Measurements from ENCODE around the gene ASXL1.
A peak's percentile ranks its signal among the peaks of the same experiment; 100 is the strongest.

ASXL1 gene

GRCh38 chr20:32442630-32443373, 84.7 kb downstream of the ASXL1 start:
- DNase-seq: peak; percentile 0

- peak; percentile 2 for DNase-seq
Measured at GRCh38 chr20:32443386-32443974, 85.3 kb downstream of the ASXL1 start.

- peak; percentile 1 for DNase-seq
Measured at GRCh38 chr20:32444474-32445220, 86.5 kb downstream of the ASXL1 start.

GRCh38 chr20:32445539-32446273, 87.6 kb downstream of the ASXL1 start:
- no peak for DNase-seq

- DNase-seq: no peak
Measured at GRCh38 chr20:32446301-32447100, 88.4 kb downstream of the ASXL1 start.

- DNase-seq: no peak
Measured at GRCh38 chr20:32447136-32448027, 89.3 kb downstream of the ASXL1 start.

- no peak for DNase-seq
Measured at GRCh38 chr20:32448306-32449056, 90.3 kb downstream of the ASXL1 start.

GRCh38 chr20:32449057-32449889, 91.1 kb downstream of the ASXL1 start:
- no peak for DNase-seq

GRCh38 chr20:32449890-32450401, 91.8 kb downstream of the ASXL1 start:
- DNase-seq: no peak

- no peak for DNase-seq
Measured at GRCh38 chr20:32450484-32451061, 92.4 kb downstream of the ASXL1 start.

- no peak for DNase-seq
Measured at GRCh38 chr20:32451340-32451681, 93.2 kb downstream of the ASXL1 start.

GRCh38 chr20:32451682-32452461, 93.7 kb downstream of the ASXL1 start:
- no peak for DNase-seq

- no peak for DNase-seq
Measured at GRCh38 chr20:32452776-32453466, 94.8 kb downstream of the ASXL1 start.

GRCh38 chr20:32453467-32454163, 95.5 kb downstream of the ASXL1 start:
- DNase-seq: no peak

- no peak for DNase-seq
Measured at GRCh38 chr20:32454164-32455145, 96.3 kb downstream of the ASXL1 start.
